Fibroblast of the aortic adventitia (primary cell): Measurements from ENCODE around the gene SPCS3. TPM values are rescaled to one million over a fixed set of nuclear protein-coding genes. Genes with fewer than 3 reads are reported as not detected.
A peak's percentile ranks its signal among the peaks of the same experiment; 100 is the strongest.
"Not testable (repeated sequence)": the region's sequence is repeated elsewhere in the genome, so short reads cannot be mapped to it uniquely, and the experiment has no call there.

Experiments
- DNase-seq: peaks from one replicate; pipeline ENCODE4 v3.0.0-alpha.2; 2010; ENCODE audit warnings: low read depth
- H3K4me3 ChIP-seq: 2 replicates; pipeline ENCODE4 v1.5.1; 2011; ENCODE audit warnings: low read depth, mild to moderate bottlenecking, control low read depth, low read length, moderate library complexity
- total RNA-seq: library from RNA; depleted of rRNA; stranded (reverse); fragments of >200 nt; gene quantifications from 2 replicates; pipeline ENCODE4 v1.2.3, GENCODE V29; 2012; ENCODE audit warnings: low replicate concordance
- TF ChIP-seq, protein P1 (sequence below): IDR thresholded peaks from 2 replicates; pipeline ENCODE4 v1.5.1; 2011; ENCODE audit warnings: mild to moderate bottlenecking, low read length, control low read depth, inconsistent platforms; ENCODE audit not compliant: insufficient read depth

The SPCS3 gene
- total RNA-seq, 1 donor: 148 TPM

DNA sequence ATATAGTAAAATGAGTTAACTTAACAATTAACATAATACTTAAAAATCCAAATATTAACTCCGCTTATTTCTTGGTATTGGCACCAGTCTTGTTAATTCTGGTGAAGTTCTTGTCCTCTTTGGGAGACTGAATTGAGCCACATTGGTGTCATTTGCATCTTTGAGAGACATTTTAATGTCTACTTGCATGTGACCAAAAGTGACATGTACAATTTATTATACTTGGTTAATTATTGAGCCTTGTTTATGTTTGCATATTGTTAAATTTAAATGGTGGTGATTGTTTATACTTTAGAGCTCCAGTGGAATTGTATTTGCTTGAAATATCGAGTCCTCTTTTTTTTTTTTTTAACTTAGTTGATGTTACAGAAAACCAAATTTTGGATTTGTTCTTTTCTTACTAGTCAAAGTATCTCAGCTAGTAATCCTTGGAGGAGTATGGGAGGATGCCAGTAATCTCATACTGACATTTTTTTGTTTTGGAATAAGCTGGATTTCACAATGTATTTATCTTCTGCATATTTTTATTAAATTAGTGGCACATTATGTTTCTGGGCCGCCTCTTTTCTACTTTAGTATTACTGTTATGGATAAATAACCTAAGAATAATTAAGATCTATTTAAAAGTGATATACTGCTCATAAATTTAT, 3.9 kb downstream of the SPCS3 start:
- TF ChIP-seq, protein P1, sequence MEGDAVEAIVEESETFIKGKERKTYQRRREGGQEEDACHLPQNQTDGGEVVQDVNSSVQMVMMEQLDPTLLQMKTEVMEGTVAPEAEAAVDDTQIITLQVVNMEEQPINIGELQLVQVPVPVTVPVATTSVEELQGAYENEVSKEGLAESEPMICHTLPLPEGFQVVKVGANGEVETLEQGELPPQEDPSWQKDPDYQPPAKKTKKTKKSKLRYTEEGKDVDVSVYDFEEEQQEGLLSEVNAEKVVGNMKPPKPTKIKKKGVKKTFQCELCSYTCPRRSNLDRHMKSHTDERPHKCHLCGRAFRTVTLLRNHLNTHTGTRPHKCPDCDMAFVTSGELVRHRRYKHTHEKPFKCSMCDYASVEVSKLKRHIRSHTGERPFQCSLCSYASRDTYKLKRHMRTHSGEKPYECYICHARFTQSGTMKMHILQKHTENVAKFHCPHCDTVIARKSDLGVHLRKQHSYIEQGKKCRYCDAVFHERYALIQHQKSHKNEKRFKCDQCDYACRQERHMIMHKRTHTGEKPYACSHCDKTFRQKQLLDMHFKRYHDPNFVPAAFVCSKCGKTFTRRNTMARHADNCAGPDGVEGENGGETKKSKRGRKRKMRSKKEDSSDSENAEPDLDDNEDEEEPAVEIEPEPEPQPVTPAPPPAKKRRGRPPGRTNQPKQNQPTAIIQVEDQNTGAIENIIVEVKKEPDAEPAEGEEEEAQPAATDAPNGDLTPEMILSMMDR: no peak
- no peak overlapping the region for H3K4me3 ChIP-seq
- peak; percentile 40 for DNase-seq

DNA sequence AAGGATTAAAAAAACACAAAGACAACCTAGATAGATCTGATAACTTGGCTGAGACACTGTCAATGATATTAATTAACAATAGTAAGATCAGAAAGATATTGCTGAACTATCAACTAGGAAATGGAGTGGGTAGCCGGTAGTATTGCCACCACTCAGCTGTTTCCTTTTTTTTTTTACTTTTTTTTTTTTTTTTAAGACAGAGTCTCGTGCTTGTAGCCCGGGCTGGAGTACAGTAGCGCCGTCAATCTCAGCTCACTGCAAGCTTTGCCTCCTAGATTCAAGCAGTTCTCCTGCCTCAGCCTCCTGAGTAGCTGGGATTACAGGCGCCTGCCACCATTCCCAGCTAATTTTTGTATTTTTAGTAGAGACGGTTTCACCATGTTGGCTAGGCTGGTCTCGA, 5.1 kb downstream of the SPCS3 start:
- not testable (repeated sequence) for H3K4me3 ChIP-seq, DNase-seq

DNA sequence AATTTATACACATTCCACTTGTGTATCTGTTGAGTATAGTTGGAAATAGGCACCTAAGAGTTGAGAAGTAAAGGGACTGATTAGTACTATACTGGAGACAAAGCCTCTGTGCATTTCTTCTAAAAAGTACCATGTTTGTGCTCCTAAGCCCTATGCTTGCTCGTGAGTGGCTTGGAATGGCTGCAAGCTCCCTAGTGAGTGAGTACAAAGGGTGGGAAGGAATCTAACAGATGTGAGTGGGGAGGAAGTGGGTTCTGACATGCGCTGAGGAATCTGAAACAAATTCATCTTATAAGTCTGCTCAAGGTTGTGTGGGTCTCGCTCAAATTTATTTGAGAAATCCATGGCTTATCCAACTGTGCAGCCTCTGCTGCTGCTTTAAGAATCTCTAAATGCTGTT, 13.3 kb downstream of the SPCS3 start:
- no peak for DNase-seq
- no peak overlapping the region for H3K4me3 ChIP-seq
- TF ChIP-seq, protein P1: no peak

DNA sequence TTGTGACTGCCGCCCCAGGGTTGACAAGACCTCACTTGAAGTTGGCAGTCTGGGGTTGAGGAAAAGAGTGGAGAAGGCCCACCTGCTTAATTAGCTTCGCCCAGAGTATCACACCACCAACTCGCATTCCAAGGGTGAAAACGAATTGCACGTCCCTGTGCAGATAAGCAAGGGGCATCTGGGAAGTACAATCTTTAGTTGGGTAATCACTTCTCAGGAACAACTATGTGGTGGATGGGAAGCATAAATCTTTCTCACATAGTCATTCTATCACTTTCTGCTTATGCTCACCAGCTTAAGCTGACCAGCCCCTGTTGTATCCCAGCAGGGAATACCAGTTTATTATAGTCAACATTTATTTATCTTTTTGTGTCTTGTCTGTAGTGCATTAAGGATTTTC, 14.3 kb downstream of the SPCS3 start:
- no peak overlapping the region for H3K4me3 ChIP-seq
- no peak for DNase-seq

DNA sequence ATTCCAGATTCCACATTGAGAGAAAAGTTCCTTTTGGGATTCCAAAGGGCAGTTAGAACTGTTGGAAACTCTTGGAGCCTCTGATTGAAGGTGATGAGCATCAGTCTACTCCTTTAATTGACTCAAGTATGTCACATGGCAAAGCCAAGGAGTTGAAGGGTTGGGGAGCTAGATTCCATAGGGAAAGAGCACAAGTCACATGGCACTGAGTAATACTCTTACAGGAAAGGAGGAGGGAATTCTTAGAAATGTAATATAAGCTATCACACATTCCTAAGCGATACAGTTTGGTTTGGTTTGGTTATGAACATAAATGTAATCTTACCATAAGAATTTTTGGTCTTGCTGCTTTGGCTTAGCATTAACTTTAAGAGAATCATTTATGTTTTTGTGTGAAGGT, 15.7 kb downstream of the SPCS3 start:
- no peak overlapping the region for H3K4me3 ChIP-seq
- TF ChIP-seq, protein P1: no peak
- DNase-seq: peak; percentile 54

More for the DNA sequence above, 14.3 kb downstream of the SPCS3 start:
- TF ChIP-seq, protein P1: no peak

DNA sequence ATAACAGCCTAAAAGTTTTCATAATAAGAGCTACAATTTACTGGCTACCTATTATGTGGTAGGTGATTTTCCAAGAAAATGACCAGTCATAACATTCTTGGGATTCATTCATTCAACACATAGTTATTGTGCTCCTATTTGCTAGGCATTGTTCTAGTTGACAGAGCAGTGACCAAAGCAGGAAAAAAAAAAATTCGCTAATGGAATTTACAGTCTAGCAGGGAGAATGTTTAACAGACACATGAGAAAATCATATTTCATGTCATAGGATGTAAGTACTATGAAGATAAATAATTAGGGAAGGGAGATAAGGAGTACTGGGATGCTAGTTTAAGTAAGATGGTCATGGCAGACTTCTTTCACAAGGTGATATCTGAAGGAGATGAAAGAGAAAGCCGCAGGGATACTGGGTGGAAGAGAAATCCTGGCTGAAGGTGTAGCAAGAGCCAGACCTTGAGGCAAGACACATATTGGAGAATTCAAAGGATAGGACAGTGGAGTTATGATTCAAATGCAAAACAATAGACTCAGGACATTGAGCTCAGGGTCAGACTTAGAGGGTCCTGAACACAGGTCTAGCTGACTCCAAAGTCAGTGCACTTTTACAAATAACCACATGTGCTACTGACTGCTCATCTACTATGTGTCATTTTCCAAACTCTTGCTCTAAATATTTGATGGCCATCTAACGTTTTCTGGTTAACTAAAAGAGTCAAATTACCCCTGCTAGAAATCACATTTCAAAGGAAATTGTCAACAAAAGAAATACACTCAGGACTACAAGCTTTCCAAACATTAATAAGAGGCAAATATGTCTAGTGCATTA, 20.4 kb downstream of the SPCS3 start:
- TF ChIP-seq, protein P1: no peak
- H3K4me3 ChIP-seq: no peak overlapping the region
- no peak for DNase-seq

DNA sequence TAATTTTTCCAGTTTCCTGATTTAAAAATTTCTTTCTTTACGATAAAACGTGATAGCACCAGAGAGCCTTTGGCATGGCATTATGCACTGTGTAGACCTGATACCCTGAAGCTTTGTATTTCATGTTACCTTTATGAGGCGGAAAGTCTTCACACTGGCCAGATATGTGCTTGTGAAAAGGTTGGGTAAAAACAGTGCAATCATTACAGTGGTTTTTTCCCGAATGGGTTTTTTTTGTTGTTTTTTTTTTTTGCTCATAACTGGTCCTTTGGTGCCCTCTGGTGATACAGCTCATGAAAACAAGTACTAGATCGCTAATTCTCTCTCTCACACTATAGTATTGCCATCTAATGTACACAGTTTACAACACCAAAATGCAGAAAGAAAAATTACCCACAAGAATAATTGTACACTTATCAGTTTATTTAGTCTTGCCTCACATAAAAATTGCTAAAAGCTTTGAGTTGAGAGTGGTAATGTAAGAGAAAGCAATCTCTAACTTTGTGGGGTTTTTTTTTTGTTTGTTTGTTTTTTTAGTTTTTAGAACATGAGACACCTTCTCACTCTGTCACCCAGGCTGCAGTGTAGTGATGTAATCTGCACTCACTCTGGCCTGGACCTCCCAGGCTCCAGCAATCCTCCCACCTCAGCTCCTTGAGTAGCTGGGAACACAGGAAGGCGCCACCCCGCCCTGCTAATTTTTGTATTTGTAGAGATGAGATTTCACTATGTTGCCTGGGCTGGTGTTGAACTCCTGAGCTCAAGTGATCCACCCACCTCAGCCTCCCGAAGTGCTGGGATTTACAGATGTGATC, 21.3 kb downstream of the SPCS3 start:
- peak; percentile 76 for DNase-seq
- TF ChIP-seq, protein P1: peak; percentile 39
- H3K4me3 ChIP-seq: no peak overlapping the region
